Measurements from ENCODE around the gene METTL9.
"Not testable (repeated sequence)": the region's sequence is repeated elsewhere in the genome, so short reads cannot be mapped to it uniquely, and the experiment has no call there.

DNA sequence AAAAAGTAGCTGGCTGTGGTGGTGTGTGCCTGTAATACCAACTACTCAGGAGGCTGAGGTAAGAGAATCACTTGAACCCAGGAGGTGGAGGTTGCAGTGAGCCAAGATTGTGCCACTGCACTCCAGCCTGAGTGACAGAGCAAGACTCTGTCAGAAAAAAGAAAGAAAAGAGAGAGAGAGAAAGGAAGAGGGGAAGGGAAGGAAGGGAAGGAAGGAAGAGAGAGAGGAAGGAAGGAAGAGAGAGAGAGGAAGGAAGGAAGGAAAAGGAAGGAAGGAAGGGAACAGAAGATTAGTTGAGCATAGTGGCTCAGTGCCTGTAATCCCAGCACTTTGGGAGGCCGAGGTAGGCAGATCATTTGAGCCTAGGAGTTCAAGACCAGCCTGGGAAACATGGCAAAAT, 35.0 kb upstream of the METTL9 start:
- TF ChIP-seq, protein P1, sequence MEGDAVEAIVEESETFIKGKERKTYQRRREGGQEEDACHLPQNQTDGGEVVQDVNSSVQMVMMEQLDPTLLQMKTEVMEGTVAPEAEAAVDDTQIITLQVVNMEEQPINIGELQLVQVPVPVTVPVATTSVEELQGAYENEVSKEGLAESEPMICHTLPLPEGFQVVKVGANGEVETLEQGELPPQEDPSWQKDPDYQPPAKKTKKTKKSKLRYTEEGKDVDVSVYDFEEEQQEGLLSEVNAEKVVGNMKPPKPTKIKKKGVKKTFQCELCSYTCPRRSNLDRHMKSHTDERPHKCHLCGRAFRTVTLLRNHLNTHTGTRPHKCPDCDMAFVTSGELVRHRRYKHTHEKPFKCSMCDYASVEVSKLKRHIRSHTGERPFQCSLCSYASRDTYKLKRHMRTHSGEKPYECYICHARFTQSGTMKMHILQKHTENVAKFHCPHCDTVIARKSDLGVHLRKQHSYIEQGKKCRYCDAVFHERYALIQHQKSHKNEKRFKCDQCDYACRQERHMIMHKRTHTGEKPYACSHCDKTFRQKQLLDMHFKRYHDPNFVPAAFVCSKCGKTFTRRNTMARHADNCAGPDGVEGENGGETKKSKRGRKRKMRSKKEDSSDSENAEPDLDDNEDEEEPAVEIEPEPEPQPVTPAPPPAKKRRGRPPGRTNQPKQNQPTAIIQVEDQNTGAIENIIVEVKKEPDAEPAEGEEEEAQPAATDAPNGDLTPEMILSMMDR (IDR thresholded peaks at IDR 0.05): not testable (repeated sequence)
- TF ChIP-seq ZFX (IDR thresholded peaks at IDR 0.05; ENCODE audit: borderline replicate concordance): not testable (repeated sequence)
